HL-60 (cell line): ENCODE measurements around the gene TMEM201.

Source experiments
- CTCF ChIP-seq: IDR thresholded peaks from one replicate; pipeline ENCODE4 v1.5.1; 2011; ENCODE audit warnings: low read length, control low read depth, inconsistent platforms; ENCODE audit not compliant: insufficient read depth
- POLR2AphosphoS5 ChIP-seq: IDR thresholded peaks from 2 replicates; pipeline ENCODE4 v1.6.1; 2012; ENCODE audit warnings: low read depth
- REST ChIP-seq: IDR thresholded peaks from 2 replicates; pipeline ENCODE4 v1.6.1; 2012; ENCODE audit warnings: low read depth; ENCODE audit not compliant: insufficient replicate concordance
- SPI1 ChIP-seq: IDR thresholded peaks from 2 replicates; pipeline ENCODE4 v1.6.1; 2012; ENCODE audit warnings: low read depth, mild to moderate bottlenecking, borderline replicate concordance

GRCh38 chr1:9542430-9542829 is 46.3 kb upstream of the TMEM201 start:
- TF ChIP-seq CTCF (no peak), POLR2AphosphoS5 (no peak), REST (no peak), SPI1 (no peak)
